ENCODE results near the gene NCKAP5L.
"Not testable (repeated sequence)": the region's sequence is repeated elsewhere in the genome, so short reads cannot be mapped to it uniquely, and the experiment has no call there.

Gene NCKAP5L

GRCh38 chr12:49798248-49798647 is 30.0 kb downstream of the NCKAP5L start:
- DNase-seq = no peak

DNA sequence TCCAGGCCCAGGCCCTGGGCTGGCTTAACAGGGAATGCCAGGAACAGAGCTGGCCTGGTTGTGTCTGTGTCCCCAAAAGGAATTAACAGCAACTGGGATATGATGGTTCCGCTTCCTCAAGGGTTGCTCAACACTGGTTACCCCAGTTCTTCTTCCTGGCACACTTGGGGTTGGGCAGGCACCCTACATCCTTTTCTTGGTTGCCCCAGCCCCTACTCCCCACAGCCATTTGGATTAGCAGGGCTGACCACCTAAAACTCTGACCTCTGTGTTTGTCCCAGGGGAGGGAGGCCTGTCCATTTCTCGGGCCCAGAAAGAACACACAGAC is 30.8 kb downstream of the NCKAP5L start:
- DNase-seq = no peak

DNA sequence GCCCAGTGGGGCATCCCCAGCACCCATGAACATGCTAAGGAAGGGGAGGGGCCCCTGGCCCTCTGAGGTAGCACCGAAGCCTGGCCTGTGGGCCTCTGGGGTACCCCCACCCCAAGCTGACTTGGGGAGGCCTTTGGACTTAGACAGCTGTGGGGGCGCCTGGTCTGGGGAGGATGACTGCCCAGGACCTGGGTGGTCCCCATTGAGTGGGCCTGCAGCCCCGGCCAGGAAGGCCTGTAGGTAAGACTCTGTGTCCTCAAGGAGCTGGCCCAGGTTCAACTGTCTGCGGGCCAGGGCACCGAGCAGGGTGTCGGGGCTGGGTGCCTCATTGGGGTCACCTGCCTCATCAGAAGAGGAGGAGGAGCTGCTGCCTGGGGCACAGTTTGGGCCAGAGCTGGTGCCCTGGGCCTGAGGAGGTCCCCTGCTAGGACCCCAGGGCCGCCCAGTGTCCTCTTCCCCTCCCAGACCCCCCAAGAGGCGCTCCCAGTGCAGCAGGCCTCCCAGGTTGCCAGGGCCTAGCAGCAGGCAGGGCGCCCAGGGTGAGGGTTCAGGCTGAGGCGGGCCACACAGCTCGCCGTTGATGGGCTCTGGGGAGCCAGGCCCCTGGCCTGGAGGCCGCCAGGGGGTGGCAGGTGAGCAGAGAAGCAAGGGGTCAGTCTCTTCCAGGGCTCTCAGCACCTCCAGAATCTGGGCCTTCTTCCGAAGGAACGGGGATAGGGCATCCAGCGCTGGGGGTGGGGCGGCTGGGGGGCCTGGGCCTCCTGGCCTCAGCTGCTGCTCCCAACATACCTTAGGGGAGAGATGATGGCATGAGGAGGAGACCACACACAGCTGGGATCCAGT is 31.4 kb downstream of the NCKAP5L start:
- DNase-seq = no peak

DNA sequence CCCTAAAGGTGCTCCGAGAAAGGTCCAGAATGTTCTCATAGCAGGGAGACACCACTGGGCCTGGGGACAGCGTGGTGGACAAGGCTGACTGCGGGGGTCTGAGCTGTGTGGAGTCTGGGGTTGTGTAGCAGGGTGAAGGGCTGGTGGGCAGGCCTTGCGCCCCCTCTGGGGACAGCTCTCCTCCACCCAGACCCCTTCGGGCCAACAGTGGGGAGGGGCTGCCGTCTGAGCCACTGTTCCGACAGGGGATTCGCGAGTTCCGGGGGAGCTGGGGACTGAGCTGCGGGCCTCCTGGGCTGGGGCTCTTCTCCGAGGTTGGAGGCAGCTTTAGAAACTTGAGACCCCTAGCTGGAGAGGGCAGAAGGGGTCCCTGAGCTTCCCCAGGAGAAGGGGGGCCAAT is 32.1 kb downstream of the NCKAP5L start:
- no peak for DNase-seq

DNA sequence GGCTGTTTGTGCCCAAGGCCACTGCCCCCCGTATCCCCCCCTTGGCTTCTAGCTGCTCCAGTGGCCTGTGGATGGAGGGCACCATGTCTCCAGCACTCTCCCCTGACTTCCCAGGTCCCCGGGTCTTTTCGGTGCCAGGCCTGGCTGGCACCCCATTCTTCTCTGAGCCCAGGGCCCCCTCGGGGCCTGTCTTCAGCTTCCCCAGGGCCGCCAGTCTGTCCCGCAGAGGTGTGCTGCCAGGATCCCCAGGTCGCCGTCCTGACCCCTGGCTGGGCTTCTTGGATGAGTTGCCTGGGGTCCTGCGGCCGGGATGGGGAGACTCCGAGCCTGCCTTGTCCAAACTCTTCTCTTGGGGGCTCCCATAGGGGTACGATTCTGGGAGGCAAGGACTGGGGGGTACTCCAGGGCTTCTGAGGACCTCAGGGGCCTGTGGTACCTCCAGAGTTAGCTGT is 32.5 kb downstream of the NCKAP5L start:
- no peak for DNase-seq

DNA sequence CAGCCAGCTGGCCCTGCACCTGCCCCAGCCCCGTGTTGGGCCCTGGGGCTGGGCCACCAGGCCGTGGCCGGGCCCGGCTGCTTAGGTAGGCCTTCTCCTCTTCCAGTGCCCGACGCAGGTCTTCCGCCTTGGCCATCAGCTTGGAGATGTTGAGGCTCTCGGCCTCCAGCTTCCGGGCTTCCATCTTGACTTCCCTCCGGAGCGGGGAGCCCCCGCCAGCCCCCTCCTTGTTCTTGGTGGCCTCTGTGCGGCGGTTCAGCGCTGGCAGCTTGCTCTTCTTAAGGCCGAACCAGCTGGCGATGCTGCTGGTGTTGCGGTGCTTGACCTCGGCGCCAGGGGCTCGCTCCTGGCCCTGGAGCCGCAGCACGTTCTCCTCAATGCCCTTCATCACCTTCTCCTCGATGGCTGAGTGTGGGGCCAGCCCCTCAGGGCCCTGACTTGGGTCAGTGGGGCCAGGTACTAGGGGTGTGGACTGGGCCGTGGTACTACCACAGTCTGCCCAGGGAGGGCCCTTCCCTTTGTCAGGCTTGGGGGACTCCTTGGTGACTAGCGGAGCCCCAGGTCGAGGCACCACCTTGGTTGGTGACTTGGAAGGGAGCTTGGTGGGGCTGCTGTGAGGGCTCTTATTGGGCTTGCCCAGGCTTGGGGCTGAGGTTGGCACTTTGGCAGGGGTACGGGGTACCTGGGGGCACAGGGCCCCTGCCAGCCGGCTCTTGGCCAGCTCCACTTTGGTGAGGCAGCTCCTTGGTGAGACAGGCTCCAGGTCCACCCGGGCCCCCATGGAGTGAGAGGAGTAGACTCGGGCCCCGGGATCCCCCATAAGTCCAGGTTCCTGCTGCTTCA is 33.2 kb downstream of the NCKAP5L start:
- DNase-seq = no peak

DNA sequence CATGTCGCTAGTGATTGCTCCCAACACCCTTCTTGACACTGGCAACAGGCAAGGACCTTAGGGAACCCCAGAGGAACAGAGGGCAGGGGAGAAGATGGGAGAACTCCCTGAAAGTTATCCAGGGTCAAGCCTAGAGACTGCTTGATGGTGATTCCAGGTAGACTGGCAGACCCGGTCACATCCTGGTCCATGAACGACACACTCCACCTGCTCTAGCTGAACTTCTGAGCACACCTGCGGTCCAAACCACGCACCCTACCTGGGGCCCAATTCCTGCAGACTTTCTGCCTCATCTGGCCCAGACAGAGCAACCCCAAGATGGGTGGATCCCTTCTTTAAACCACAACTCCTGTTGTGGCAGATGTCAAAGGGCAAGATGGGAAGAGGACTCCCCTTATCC is 34.2 kb downstream of the NCKAP5L start:
- no peak for DNase-seq

GRCh38 chr12:49793620-49794019 is 34.6 kb downstream of the NCKAP5L start:
- DNase-seq = no peak

DNA sequence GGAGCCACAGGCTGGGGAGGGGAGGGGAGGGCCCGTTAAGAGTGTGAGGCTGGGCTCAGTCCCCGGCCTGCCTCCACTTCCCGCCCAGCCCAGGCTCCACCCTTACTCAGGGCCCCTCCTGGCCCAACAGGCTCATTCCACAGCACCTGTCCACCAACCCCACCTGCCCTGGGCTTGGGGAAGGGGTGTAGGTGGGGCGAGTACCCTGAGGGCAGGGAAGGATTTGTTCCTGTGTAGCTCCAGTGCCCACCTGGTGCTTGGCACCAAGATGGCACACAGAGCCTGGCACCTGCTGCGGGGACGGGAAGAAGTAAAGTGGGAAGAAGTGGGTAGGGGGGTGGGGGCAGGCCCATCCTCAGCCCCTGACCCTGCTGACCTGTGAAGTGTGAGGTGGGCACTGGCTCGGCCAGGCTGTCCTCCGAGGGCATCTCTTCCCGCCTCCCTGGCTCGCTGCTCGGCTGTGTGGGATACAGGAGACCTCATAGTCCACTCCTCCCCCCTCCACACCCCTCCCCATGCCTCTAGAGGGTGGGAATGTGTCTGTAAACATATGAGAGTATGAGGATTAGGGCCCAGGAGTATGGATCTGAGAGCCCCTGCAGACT is 35.1 kb downstream of the NCKAP5L start:
- no peak for DNase-seq

DNA sequence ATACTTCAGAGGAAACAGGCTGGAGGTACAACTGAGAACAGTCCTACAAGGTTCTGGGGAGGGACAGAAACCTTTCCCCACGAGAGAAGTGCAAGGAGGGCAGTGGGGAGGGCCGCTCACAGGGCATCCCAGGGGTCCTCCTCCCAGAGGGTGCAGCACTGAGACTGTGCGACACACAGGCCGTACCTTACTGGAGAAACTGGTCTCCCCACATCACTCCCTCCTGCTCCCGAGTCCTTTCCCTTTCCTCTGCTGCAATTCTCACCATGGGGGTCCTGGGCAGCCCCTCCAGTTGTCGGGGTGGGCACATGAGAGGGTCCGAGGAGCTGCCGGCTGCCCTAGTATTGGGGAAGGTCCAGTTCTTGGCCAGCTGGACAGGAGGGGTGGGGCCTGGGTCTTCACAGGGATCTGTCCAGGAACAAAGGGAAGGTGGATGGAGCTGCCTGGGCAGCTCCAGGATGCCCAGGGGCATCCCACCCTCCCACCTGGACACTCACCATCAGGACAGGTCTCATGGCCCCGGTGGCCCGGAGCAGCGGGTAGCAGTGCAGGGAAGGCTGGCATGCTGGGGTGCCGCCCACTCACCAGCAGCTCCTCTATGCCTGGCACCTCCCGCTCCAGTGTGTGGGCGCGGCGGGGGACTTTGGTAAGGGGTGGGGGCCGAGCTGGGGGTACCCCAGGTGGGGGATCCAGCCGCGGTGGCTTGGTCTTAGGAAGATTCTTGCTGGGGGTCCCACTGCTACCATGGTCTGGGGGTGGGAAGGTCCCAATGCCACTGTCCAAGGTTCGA is 35.8 kb downstream of the NCKAP5L start:
- DNase-seq = no peak

GRCh38 chr12:49791700-49792099 is 36.5 kb downstream of the NCKAP5L start:
- DNase-seq = no peak

GRCh38 chr12:49790741-49791555 is 37.3 kb downstream of the NCKAP5L start:
- no peak for DNase-seq

GRCh38 chr12:49789992-49790391 is 38.2 kb downstream of the NCKAP5L start:
- DNase-seq = no peak

GRCh38 chr12:49787672-49788071 is 40.5 kb downstream of the NCKAP5L start:
- DNase-seq = no peak

DNA sequence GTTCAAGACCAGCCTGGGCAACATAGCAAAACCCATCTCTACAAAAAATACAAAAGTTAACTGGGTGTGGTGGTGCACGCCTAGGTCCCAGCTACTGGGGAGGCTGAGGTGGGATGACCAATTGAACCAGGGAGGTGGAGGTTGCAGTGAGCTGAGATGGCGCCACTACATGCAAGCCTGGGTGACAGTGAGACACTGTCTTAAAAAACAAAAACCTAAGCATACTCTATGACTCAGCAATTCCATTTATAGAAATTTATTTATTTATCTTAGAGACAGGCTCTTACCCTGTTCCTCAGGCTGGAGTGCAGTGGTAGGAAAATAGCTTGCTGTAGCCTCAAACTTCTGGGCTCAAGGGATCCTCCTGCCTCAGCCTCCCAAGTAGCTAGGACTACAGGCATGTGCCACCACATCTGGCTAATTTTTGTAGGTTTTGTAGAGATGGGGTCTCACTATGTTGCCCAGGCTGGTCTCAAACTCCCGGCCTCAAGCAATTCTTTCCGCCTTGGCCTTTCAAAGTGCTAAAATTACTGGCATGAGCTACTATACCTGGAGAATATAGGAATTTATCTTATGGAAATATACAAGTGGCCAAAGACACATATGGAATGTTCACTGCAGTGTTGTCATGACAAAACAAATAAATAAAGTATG is 43.3 kb downstream of the NCKAP5L start:
- peak; percentile 67 for DNase-seq

DNA sequence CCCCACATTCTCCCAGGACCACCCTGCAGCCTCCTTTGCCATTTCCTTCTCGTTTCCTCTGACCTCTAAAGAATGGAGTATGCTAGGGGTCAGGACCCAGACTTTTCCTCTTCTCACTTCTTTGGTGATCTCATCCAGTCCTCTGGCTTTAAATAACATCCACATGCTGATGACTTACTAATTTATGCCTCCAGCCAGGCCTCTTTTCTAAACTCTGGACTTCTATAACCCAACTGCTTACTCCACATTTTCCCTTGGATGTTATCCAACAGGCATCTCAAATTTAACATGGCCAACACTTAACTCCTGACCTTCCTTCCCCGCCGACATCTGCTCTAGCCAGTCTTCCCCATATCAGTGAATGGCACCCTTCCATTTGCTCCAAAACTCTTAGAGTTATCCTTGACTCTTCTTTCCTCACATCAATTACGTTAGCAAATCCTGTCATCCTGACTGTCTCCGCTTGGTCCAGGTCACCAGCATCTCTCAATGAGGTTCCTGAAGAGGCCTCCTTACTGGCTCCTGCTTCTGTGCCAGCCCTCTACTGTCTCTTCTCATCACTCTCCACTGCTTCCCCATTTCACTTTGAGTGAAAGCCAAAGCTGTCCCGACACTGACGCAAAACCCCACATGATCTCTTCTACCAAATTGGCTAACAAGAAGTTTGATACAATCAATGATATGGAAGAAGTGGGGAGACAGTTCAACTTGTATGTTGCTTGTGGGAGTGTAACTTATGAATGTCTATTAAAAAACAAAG is 44.1 kb downstream of the NCKAP5L start:
- DNase-seq = peak; percentile 87

- not testable (repeated sequence) for DNase-seq
These were observed 47.3 kb downstream of the NCKAP5L start for GRCh38 chr12:49780914-49781313.

DNA sequence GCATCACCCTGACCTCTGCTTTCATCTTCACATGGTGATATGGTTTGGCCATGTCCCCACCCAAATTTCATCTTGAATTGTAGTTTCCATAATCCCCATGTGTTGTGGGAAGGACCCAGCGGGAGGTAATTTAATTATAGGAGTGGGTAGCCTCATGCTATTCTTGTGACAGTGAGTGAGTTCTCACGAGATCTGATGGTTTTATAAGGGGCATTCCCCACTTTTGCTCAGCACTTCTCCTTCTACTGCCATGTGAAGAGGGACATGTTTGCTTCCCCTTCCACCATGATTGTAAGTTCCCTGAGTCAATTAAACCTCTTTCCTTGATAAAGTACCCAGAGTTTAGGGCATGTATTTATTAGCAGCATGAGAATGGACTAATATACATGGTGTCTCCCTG is 48.6 kb downstream of the NCKAP5L start:
- DNase-seq = peak; percentile 8

GRCh38 chr12:49777800-49778748 is 50.1 kb downstream of the NCKAP5L start:
- peak; percentile 63 for DNase-seq

Measured in OCI-M1 (cell line).